Nephron (organoid): Measurements from ENCODE around the gene B3GNT8.

Experiments
- H3K27ac Mint-ChIP-seq, 3 experiments: 2 replicates each; pipeline ENCODE4 v1.8.0; 2020; ENCODE audit warnings: mixed read lengths in 3 of 3, mild to moderate bottlenecking in 2 of 3, moderate library complexity in 1 of 3
- H3K27me3 Mint-ChIP-seq: 2 replicates; pipeline ENCODE4 v1.8.0; 2021; ENCODE audit warnings: low read depth, mild to moderate bottlenecking, moderate library complexity, mixed read lengths
- H3K36me3 Mint-ChIP-seq: 2 replicates; pipeline ENCODE4 v1.8.0; 2020; ENCODE audit warnings: low read depth, mixed read lengths
- H3K4me1 Mint-ChIP-seq: 2 replicates; pipeline ENCODE4 v1.8.0; 2020; ENCODE audit warnings: mixed read lengths
- H3K4me3 Mint-ChIP-seq, 3 experiments: 2 replicates each; pipeline ENCODE4 v1.8.0; 2020; ENCODE audit warnings: mild to moderate bottlenecking in 3 of 3, mixed read lengths in 3 of 3, moderate library complexity in 2 of 3
- H3K9me3 Mint-ChIP-seq: 2 replicates; pipeline ENCODE4 v1.8.0; 2020; ENCODE audit warnings: mixed read lengths
- CTCF ChIP-seq, 3 experiments: fragments of 200-600 bp; sonication (generic); IDR thresholded peaks; one replicate each; pipeline ENCODE4 v1.5.0; 2021; ENCODE audit warnings: antibody characterized with exemption in 3 of 3; ENCODE audit not compliant: unreplicated experiment in 3 of 3

B3GNT8 gene

GRCh38 chr19:41421973-41422372, 5.2 kb downstream of the B3GNT8 start:
- Mint-ChIP-seq H3K9me3 (no peaks in the 10 kb centered on the region), H3K4me3 (no peak overlapping the region), H3K27me3 (no peaks in the 10 kb centered on the region), H3K27ac (no peak overlapping the region), H3K4me1 (peaks cover 4% of the 10 kb centered on the region), H3K36me3 (peaks cover 39% of the 10 kb centered on the region)
- TF ChIP-seq CTCF (IDR thresholded peaks at IDR 0.05; ENCODE audit: unreplicated experiment in 3 of 3), result no peak

GRCh38 chr19:41421314-41421713, 5.9 kb downstream of the B3GNT8 start:
- no peak overlapping the region for H3K27ac Mint-ChIP-seq
- no peaks in the 10 kb centered on the region for H3K9me3 Mint-ChIP-seq
- TF ChIP-seq CTCF (IDR thresholded peaks at IDR 0.05; ENCODE audit: unreplicated experiment in 3 of 3), result no peak
- H3K36me3 Mint-ChIP-seq, result peaks cover 37% of the 10 kb centered on the region
- no peaks in the 10 kb centered on the region for H3K27me3 Mint-ChIP-seq
- no peaks in the 10 kb centered on the region for H3K4me1 Mint-ChIP-seq
- H3K4me3 Mint-ChIP-seq, result peak overlapping the region in 1 of 3 experiments; percentile 32

GRCh38 chr19:41420101-41420880, 6.9 kb downstream of the B3GNT8 start:
- H3K4me3 Mint-ChIP-seq, result no peak overlapping the region
- TF ChIP-seq CTCF (IDR thresholded peaks at IDR 0.05; ENCODE audit: unreplicated experiment in 3 of 3), result no peak
- no peaks in the 10 kb centered on the region for H3K27me3 Mint-ChIP-seq
- H3K9me3 Mint-ChIP-seq, result no peaks in the 10 kb centered on the region
- no peaks in the 10 kb centered on the region for H3K4me1 Mint-ChIP-seq
- H3K36me3 Mint-ChIP-seq, result peaks cover 39% of the 10 kb centered on the region
- no peak overlapping the region for H3K27ac Mint-ChIP-seq

- H3K4me3 Mint-ChIP-seq, result no peak overlapping the region
- no peak for TF ChIP-seq CTCF (IDR thresholded peaks at IDR 0.05; ENCODE audit: unreplicated experiment in 3 of 3)
- no peak overlapping the region for H3K27ac Mint-ChIP-seq
- H3K4me1 Mint-ChIP-seq, result peaks cover 11% of the 10 kb centered on the region
- H3K27me3 Mint-ChIP-seq, result no peaks in the 10 kb centered on the region
- H3K9me3 Mint-ChIP-seq, result no peaks in the 10 kb centered on the region
- peaks cover 46% of the 10 kb centered on the region for H3K36me3 Mint-ChIP-seq
Measured at GRCh38 chr19:41416194-41416674, 10.9 kb downstream of the B3GNT8 start.

- no peak overlapping the region for H3K4me3 Mint-ChIP-seq
Measured at GRCh38 chr19:41415154-41415571, 12.0 kb downstream of the B3GNT8 start.

More at GRCh38 chr19:41415154-41415571, 12.0 kb downstream of the B3GNT8 start:
- H3K9me3 Mint-ChIP-seq, result no peaks in the 10 kb centered on the region
- no peak overlapping the region for H3K27ac Mint-ChIP-seq
- no peak for TF ChIP-seq CTCF (IDR thresholded peaks at IDR 0.05; ENCODE audit: unreplicated experiment in 3 of 3)
- peaks cover 11% of the 10 kb centered on the region for H3K4me1 Mint-ChIP-seq
- H3K27me3 Mint-ChIP-seq, result no peaks in the 10 kb centered on the region
- peaks cover 39% of the 10 kb centered on the region for H3K36me3 Mint-ChIP-seq
